ENCODE results near the gene VPS11.
A peak's percentile ranks its signal among the peaks of the same experiment; 100 is the strongest.

VPS11 gene

DNA sequence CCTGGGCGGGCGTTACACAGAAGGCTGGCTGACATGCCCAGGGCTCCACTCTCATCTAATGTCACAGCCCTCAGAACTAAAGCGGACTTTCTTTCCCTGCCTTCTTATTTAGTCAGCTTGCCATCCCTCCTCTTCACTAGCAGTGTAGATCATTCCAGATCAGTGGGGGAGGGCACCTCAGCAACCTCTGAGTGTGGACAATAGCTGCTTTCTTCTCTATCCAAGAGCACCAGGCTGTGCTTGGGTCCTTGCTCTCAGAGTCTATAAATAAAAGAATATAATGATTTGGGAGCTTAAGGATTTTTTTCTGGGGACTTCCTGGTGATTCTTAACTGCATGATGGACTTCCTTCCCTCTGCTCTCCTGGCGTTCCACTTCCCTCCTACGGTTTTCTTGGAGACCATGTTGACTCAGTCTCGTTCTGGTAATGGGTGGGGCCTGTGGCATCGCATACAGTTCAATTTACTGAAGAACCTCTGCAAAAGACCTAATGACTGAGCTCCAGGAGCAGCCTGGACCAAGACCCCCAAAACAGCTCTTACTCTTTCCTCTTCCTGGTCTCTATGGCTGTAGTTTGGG lies 14.2 kb downstream of the VPS11 start:
- no peak for DNase-seq (ENCODE audit: low read depth)

DNA sequence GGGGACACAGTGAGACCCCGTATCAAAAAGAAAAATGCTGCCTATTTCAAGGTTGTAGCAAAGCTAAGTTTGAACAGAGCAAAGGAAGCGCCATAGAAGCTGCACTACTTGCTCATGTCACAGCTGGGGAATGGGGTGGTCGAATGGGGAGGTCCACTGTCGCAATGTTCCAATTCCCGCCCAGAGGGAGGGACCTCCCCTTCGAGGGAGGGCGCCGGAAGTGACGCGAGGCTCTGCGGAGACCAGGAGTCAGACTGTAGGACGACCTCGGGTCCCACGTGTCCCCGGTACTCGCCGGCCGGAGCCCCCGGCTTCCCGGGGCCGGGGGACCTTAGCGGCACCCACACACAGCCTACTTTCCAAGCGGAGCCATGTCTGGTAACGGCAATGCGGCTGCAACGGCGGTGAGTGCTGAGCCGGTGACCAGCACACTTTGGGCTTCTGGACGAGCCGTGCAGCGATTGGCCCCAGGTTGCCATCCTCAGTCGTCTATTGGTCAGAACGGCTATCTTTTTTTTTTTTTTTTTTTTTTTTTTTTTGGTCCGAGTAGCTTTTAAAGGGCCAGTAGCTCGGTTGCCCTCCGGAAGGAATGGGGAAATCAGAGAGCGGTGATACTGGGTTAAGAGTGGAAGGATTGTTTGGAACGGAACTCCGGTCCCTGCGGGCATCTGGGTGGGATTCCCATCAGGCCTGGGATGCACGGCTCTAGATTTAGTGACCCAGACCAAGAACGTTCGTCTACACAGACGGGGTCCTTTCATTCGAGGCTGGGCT lies 17.2 kb downstream of the VPS11 start, which contains the start of gene HMBS:
HMBS (plus strand) TSS at position 219 of the 774 bp plus-strand sequence; CDS start at position 372, 153 bp downstream.
- peak; percentile 74 for DNase-seq (ENCODE audit: low read depth)

DNA sequence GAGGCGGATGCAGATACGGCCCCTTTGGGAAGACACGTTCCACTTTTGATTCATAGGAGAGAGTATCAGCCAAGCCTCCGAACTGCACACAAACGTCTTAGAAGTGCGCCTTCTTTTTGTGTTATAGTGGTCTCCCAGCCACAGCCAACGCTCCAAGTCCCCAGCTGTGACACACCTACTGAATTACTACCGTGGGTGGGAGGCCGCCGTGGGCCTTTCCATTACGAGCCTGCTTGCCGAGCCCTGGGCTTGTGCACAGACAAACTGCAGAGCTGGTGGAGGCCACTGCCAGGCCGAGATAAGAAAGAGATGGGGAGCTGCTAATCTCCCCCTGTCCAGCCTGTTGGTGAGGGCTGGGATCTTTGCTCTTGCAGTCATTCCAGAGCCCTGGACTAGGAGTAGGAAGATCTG lies 17.8 kb downstream of the VPS11 start:
- DNase-seq (ENCODE audit: low read depth): no peak

DNA sequence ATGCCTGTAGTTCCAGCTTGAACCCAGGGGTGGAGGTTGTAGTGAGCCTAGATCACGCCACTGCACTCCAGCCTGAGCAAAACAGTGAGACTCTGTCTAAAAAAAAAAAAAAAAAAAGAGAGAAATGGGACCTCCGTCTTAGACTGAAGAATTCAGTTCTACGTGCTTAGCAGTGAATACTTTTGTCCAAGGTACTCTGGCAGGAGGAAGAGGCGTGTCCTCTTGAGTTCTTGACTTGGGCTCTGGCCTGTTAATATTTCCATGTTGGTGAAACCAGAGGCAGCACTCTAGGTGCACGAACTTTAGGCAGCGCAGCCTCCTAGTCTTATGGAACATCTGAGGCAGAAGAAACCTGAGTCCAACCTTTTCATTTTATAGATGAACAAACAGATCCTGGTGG lies 19.5 kb downstream of the VPS11 start:
- no peak for DNase-seq (ENCODE audit: low read depth)

DNA sequence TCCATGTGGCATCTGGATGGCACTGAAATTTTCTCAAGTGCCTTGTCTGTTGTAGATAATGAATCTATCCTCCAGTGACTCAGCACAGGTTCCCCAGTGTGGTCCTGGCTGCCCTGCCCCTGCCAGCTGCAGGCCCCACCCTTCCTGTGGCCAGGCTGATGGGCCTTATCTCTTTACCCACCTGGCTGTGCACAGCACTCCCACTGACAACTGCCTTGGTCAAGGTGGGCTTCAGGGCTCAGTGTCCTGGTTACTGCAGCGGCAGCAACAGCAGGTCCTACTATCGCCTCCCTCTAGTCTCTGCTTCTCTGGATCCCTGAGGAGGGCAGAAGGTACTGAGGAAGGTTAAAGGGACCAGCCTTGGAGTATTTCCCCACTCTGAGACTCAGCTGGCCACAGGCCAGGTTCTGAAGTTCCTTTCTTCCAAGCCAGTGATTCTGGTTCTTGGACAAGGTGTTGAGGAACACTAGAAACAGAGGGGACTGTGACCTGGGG lies 20.2 kb downstream of the VPS11 start:
- DNase-seq (ENCODE audit: low read depth): no peak

DNA sequence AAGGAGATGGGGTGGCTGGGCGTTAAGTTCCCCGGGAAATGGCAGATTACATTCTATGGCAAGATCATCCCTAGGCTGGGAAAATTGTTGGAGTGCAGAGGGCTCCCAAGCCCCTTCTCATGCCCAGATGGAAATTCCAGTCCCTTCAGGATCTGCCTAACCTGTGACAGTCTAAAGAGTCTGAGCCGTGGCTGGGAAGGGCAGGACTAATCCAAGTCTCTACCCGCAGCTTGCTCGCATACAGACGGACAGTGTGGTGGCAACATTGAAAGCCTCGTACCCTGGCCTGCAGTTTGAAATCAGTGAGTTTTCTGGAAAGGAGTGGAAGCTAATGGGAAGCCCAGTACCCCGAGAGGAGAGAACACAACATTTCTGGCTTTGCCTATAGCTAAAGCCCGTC lies 20.8 kb downstream of the VPS11 start:
- no peak for DNase-seq (ENCODE audit: low read depth)

DNA sequence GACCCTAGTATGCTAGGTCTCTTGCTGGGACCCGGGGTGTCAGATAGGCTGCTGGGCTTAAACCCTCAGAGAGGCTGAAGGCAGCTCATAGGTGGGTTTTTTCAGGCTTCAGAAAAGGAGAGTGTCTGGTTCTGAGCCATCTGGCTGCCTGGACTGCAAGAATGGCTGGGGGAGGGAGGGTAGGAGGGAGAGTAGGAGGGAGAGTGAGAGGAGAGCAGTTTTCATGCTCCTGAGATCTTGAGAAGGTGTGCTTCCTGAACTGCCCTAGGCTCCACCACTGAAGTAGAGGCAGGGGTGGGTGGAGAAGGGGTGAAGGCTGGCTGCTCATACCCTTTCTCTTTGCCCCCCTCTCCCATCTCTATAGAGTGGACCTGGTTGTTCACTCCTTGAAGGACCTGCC lies 21.7 kb downstream of the VPS11 start:
- DNase-seq (ENCODE audit: low read depth): no peak

DNA sequence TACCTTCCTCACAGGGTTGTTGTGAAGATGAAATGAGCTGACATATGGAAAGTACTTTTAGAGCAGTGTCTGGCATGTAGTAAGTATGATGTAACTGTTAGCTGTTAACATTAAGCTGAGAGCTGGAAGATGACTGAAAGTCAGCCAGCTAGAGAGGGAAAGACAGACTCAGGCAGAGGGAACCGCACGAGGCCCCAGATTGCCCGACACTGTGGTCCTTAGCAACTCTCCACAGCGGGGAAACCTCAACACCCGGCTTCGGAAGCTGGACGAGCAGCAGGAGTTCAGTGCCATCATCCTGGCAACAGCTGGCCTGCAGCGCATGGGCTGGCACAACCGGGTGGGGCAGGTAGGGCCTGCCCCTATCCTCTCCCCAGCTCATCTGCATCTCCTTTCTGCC lies 23.6 kb downstream of the VPS11 start:
- no peak for DNase-seq (ENCODE audit: low read depth)

DNA sequence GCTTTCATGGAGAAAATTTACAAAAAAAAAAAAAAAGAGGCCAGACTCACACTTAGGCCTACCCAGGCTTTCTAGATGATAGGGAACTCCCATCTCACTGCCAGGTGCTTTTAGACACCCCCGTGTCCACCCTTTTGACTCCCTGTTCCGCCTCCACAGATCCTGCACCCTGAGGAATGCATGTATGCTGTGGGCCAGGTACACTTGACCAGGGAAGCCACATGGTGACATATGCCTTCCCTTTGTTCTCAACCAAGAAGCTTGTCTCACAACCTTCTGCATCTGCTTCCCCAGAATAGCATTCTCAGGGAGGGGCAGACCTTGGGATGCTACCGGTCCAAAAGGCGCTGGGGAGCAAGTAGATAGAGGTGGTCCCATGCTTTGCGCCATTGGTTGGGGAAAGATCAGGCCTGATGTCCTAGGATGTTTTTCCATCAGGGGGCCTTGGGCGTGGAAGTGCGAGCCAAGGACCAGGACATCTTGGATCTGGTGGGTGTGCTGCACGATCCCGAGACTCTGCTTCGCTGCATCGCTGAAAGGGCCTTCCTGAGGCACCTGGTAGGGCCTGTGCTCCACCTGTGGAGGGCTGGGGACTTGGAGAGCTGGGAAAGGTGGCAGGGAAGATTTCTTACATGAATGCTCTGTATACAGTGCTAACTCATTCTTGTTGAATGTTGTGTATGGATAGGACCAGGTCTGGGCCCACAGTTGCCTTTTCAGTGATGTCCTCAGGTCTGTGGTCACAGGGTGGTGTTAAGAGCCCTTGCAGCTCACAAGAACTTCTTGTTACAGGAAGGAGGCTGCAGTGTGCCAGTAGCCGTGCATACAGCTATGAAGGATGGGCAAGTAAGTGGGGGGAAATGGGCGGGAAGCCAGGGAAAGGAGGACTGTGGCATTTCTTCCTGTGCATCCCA lies 24.6 kb downstream of the VPS11 start:
- DNase-seq (ENCODE audit: low read depth): no peak

DNA sequence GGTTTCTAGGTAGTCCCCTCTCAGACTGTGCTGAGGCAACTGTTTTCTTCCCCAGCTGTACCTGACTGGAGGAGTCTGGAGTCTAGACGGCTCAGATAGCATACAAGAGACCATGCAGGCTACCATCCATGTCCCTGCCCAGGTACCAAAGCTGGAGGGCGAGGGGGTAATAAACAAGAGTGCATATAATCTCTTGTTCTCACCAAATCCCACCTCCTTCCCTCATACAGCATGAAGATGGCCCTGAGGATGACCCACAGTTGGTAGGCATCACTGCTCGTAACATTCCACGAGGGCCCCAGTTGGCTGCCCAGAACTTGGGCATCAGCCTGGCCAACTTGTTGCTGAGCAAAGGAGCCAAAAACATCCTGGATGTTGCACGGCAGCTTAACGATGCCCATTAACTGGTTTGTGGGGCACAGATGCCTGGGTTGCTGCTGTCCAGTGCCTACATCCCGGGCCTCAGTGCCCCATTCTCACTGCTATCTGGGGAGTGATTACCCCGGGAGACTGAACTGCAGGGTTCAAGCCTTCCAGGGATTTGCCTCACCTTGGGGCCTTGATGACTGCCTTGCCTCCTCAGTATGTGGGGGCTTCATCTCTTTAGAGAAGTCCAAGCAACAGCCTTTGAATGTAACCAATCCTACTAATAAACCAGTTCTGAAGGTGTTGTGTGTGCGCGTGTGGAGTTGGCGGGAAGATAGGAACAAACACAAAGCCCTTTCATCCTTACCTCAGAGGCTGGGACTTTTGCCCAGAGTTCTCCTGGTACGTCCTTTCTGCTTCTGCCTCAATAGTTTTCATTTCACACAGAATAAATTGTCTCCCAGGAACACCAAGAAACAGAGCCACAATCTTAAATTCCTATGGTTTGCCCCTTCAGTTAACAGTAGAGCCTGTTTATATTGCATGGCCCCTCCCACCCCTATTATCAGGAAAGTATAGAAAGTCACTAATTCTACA lies 25.5 kb downstream of the VPS11 start:
- no peak for DNase-seq (ENCODE audit: low read depth)

DNA sequence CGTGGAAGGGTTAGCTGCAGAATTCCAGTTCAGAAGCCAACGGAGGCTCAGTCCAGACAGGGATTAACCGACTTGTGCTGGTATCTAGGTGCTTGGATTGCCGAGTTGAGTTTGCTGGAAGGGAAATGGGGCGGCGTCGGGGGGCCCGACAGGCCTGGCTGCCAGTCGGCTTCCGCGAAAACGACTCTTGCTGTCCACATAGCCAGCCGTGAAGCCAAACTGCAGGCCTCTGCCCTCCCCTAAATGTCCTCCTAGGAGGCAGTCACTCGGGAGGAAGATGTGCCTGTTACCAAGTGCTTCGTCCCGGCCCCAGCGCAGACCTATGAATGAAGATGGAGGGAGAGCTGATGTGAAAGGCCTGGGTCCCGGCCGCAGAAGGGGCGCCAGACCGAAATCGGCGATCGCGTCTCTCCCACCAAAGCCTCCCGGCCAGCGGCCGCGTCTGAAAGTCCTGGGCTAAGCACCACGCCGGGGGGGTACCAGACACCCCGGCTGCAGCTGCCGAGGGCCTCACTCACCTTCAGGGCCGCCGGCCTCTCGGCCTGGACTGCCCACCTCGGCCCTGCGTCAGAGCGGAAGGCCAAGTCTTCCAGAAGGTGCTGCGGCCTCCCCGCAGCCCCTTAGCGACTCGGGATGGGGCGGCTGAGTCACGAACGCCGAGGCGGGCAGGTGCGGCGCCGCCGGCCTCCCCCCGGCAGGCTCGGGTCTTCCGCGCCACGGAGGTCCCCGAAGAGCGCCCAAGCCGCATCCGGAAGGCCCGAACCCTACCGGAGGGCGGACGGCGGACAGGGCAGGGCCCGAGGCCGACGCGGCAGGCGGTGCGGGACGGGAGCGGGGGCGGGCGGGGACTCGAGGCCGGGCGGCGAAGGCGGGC lies 26.6 kb downstream of the VPS11 start:
- no peak for DNase-seq (ENCODE audit: low read depth)

DNA sequence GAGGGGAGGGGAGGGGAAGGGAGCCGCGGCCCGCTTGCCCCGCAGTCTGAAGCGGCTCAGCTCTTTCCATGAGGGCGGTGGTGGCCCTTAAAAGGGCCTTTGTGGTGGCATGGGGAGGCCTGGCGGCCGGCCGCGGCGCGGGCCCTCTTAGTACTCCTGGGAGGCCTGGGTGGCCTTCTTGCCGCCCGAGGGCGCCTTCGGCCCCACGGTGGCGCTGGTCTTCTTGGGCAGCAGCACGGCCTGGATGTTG lies 27.1 kb downstream of the VPS11 start:
- DNase-seq (ENCODE audit: low read depth): peak; percentile 35

DNA sequence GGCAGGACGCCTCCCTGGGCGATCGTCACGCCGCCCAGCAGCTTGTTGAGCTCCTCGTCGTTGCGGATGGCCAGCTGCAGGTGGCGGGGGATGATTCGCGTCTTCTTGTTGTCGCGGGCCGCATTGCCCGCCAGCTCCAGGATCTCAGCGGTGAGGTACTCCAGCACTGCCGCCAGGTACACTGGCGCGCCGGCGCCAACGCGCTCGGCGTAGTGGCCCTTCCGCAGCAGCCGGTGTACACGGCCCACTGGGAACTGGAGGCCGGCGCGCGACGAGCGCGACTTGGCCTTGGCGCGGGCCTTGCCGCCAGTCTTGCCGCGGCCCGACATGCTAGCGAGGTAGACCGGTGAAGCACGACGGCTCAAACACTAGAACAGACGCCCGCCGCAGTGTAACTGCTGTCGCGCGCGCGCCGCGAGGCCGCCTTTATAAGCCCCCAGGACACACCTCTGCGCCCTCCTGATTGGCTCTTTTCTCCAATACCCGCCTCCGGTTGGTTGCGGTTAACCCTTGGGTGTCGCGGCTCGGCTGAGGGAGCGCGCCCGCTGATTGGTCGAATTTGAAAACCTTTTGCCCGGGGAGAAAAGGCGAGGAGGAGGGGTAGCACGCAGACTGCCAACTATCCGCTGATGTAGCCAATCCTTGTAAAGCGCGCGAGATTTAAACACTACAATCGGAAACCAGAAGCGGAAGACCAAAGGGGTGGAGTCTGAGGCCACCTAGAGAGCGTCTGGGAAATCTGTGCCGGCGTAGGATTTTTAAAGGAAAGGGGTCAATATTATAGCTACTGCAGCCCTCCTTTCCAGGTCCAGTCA lies 27.7 kb downstream of the VPS11 start:
- DNase-seq (ENCODE audit: low read depth): peak; percentile 99

DNA sequence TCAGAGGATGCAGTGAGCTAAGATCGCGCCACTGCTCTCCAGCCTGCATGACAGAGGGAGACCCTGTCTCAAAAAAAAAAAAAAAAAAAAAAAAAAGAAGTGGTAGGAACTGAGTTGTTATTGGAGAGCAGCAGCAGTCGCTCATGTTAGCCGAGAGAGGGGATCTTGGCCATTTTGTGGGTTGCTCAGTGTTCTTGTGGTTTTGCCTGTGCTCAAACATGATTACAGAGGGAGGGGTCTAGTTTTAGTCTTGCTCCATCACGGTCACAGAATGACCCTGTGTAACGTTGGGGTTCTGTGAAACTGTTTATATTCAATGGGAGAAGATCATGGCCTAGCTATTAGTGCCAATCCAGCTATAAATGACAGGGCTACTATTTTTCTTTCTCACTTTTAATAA lies 32.1 kb downstream of the VPS11 start:
- DNase-seq (ENCODE audit: low read depth): no peak

DNA sequence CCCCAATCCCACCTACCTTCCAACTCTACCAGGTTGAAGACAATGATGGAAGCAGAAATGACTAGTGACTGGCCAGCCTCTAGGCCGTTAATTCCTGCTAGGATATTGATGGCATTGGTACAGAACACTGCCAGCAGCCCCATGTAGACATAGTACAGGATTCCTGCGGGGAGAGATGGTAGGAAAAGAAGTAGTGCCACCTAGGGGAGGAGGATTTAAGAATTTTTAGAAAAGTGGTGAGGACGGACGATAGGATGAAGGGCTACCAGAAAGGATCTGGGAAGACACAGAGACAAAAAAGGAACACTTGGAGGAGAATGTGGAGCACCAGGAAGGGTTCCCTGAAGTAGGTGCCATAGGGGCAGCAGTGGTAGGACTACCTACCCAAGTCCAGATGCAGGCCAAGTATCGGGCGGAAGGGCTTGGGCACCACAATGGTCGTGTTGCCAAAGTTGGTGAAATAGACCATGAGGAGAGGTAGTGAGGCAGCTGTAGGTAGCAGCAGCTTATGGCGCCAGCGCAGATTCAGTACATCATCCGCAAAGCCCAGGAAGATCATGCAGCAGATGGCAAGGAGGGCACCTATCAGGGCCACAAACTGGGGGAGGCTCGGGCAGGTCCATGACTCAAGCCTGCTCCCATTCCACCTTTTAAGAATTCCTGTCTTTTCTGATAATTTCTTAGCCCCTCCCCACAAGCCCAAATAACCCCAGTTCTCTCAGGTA lies 32.8 kb downstream of the VPS11 start:
- DNase-seq (ENCODE audit: low read depth): no peak

DNA sequence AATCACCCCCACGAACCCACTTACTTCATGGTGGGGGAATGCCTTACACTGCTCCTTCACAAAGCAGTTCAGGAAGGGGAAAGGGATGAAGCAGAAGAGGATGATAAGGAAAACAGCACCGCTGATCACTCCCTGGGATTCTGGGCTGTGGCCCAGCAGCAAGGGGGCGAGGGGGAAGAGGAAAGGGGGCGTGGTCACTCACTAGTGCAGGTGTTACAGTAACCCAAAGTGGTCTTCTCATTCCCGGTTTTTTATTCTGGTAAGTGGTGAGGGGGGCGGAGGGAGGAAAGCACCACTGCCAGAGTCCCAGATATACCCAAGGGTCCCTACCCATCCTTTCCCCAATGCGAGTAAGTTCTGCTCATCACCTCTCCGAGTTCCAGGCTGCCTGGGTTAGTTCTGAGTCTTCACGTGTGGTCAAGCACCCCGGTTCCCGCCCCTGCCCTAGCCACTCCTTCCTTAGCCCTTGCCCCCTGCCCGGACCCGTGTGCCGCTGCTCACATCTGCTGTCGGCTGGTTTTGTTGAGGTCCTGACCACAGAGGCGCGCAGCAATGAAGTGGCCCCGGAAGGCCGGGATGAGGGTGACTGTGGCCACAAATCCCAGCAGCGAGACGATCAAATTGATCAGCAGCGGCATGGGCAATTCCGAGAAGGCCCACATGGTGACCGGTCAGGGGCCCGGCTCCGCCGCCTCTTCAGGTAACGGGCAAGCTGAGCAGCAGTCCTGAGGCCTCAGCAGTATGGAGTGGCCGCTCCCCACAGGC lies 33.6 kb downstream of the VPS11 start:
- no peak for DNase-seq (ENCODE audit: low read depth)

DNA sequence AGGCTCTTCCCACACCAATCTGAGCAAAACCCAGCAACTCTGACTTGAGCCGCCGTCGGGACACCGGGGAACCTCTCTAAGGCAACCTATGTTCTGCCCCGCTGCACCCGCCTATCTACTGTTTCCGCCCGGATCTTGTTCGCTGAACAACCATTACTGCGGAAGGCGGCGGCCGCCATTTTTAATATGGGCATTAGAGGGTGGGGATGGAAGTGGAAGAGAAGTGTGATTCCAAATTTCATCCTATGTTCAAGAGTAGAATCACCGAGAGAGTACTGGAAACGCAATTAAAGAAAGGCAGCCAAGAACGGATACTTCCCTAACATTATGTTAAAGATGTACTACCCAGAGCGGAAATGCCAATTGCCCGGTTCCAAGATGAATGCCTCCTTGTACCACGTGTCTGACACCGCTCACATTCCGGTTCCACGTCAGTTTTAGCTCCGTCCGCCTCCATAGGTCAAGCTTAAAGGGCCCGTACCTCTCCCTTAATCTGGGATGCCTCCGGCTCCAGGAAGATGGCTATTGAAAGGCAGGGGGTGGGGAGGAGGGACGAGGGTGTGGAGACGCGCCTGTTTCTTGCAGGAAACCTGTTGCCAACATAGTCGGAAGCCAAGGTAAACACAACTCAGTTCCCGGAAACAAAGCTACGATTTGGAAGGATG lies 34.3 kb downstream of the VPS11 start, which contains the start of gene DPAGT1:
DPAGT1 (minus strand) TSS at position 95 of the 665 bp plus-strand sequence. CDS start 198 bp downstream, outside the sequence.
- DNase-seq (ENCODE audit: low read depth): peak; percentile 91

Measured in non-pigmented ciliary epithelial cell (primary cell).